Measurements from ENCODE around the gene EMILIN2. TPM values are rescaled to one million over a fixed set of nuclear protein-coding genes. Genes with fewer than 3 reads are reported as not detected.

Gene EMILIN2
- total RNA-seq, 1 donor from 2014 or later = 26.8 TPM

DNA sequence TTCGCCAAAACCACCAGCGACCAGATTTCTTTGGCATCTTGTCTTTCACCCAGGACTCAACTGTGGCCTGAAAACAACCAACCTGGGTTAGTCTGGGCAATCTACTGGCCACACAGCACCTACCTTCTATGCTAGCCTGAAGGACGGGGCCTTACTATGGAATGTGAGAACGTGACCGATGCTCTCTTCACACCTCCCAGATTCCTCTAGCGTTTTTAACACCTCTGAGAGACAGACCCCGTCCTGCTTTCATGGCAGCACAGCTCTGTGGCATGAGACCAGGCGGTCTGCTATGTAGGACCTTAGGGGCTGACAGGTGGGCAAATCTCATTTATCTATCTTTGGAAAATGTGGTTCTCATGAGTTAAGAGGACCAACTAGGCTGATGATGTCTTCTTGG lies 80.9 kb downstream of the EMILIN2 start:
- Histone ChIP-seq H3K4me1 (no peaks in the 10 kb centered on the region), H3K27me3 (no peaks in the 10 kb centered on the region), H3K9me3 (no peaks in the 10 kb centered on the region), H3K27ac (no peak overlapping the region), H3K4me3 (no peak overlapping the region), H3K36me3 (peaks cover 0 to 41% of the 10 kb centered on the region in 2 donors)
- TF ChIP-seq, protein P1, sequence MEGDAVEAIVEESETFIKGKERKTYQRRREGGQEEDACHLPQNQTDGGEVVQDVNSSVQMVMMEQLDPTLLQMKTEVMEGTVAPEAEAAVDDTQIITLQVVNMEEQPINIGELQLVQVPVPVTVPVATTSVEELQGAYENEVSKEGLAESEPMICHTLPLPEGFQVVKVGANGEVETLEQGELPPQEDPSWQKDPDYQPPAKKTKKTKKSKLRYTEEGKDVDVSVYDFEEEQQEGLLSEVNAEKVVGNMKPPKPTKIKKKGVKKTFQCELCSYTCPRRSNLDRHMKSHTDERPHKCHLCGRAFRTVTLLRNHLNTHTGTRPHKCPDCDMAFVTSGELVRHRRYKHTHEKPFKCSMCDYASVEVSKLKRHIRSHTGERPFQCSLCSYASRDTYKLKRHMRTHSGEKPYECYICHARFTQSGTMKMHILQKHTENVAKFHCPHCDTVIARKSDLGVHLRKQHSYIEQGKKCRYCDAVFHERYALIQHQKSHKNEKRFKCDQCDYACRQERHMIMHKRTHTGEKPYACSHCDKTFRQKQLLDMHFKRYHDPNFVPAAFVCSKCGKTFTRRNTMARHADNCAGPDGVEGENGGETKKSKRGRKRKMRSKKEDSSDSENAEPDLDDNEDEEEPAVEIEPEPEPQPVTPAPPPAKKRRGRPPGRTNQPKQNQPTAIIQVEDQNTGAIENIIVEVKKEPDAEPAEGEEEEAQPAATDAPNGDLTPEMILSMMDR (IDR thresholded peaks at IDR 0.05) = no peak
- TF ChIP-seq POLR2A (IDR thresholded peaks at IDR 0.05) (no peak), POLR2AphosphoS5 (IDR thresholded peaks at IDR 0.05; ENCODE audit: insufficient read depth in 1 of 2, low read depth in 1 of 2) (no peak)
- DNase-seq (ENCODE audit: extremely low spot score in 2 of 2) = no peak
- intact Hi-C loops (cut with DNase I) = no loop called here

DNA sequence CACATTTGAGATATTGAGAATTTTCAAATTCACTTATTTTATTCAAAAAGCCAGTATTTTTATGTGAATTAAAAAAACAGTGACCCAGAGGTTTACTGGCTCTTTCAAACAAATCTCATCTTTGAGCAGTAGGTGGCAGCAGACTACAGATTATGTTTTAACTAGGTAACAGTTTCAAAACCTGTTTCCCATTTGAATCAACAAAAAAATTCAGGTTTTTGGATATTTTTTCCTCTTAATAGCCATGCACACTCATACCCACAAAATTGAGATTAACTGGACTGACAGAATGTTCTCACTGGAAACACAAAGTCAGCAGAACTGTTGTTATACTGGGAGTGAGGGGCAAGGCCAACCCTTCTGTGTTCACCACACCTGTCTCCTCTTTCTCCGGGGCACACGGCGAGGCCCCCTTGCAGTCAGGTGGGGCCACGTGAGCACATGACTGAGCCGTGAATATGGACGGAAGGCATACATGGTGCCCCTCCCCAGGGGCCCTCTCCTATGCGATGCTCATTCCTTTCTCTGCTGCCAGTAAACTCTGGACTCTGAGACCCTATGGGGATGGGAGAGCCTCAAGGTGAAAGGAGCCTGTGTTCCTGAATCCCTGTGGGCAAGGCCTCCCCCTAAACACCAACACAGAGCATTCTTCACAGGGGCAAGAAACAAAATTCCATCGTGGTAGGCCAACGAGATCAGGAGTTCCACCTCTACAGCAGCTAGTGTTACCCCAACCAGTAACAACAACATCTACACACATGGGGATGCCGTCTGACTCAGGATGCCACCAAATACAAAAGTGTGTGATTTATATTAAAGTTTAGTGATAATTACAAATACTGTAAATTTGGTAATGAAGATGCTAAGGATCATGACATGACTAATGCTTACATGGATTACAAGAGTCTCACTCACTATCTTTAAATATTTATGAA lies 85.7 kb downstream of the EMILIN2 start:
- H3K27me3 ChIP-seq = no peaks in the 10 kb centered on the region
- H3K27ac ChIP-seq = no peak overlapping the region
- peaks cover 0 to 18% of the 10 kb centered on the region in 2 donors for H3K36me3 ChIP-seq
- no peaks in the 10 kb centered on the region for H3K4me1 ChIP-seq
- no peak for TF ChIP-seq POLR2A (IDR thresholded peaks at IDR 0.05)
- TF ChIP-seq, protein P1 (IDR thresholded peaks at IDR 0.05) = peak; percentile 40 to 85 (median 57)
- no peak for DNase-seq (ENCODE audit: extremely low spot score in 2 of 2)
- no peaks in the 10 kb centered on the region for H3K9me3 ChIP-seq
- intact Hi-C loops (cut with DNase I) = loop anchor here (5.0 to 10.0 kb wide), 3 partner anchors 130 to 312 kb away; partner anchors contain the start of gene MYL12A
- no peak overlapping the region for H3K4me3 ChIP-seq

DNA sequence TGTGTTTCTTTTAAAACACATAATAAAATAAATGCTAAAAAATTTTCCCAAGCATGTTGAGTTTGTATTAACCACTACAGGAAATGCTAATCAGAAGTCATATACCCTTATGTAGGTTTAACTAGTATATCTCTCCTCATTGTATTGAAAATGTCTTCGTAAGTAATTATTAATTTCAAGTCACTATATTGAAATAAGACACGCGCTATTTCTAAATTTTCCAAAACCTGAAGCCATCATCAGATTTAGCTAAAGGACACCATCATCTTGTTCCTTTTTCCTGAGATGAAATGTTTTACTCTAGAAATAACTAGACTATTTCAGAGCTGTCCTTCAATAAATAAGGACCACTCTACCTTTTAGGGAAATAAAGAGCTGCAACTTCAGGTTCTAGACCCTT lies 87.2 kb downstream of the EMILIN2 start:
- TF ChIP-seq, protein P1 (IDR thresholded peaks at IDR 0.05) = no peak
- no peak for TF ChIP-seq POLR2AphosphoS5 (IDR thresholded peaks at IDR 0.05; ENCODE audit: insufficient read depth in 1 of 2, low read depth in 1 of 2)
- intact Hi-C loops (cut with DNase I) = loop anchor here (5.0 to 10.0 kb wide), 3 partner anchors 128 to 311 kb away; partner anchors contain the start of gene MYL12A

DNA sequence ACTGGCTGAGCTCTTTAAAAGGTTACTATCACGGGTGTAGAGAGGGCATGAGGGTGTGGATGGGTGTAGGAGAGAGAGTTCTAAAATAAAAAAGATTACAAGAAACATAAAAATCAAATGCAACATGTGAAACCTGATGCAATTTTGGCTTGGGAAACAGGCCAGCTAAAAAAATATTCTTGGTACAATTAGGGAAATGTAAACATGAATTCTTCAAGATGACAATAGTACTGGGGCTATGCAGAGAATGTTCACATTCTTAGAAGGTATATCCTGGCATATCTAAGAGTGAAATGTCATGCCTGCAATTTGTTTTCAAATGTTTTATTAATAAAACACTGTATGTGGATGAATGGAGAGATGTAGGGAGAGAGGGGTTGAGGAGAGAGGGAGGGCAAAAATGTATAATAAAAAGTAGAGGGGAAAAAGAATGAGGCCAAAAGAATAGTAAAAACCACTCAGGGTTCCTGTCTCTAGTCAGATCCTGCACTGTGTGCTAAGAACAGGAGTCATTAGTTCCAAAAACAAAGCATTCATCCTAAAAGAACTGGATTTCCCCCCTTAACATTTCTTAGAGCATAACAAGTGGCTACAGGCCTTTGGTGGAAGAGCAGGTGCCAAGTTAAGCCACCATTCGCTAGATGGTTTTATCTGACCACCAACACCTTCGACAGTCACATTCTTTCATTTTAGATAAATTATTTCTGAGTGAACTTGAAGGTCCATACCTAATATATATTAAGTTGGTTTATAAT lies 88.8 kb downstream of the EMILIN2 start:
- intact Hi-C loops (cut with DNase I) = loop anchor here (10.0 kb wide), 2 partner anchors 199 to 309 kb away; partner anchors contain the start of gene MYL12A

More for the DNA sequence above, 87.2 kb downstream of the EMILIN2 start:
- Histone ChIP-seq H3K9me3 (no peaks in the 10 kb centered on the region), H3K4me1 (no peaks in the 10 kb centered on the region), H3K27me3 (no peaks in the 10 kb centered on the region), H3K27ac (no peak overlapping the region), H3K4me3 (no peak overlapping the region), H3K36me3 (peaks cover 0 to 23% of the 10 kb centered on the region in 2 donors)
- no peak for DNase-seq (ENCODE audit: extremely low spot score in 2 of 2)

More for the DNA sequence above, 88.8 kb downstream of the EMILIN2 start:
- no peaks in the 10 kb centered on the region for H3K9me3 ChIP-seq
- H3K4me1 ChIP-seq = no peaks in the 10 kb centered on the region
- no peak overlapping the region for H3K27ac ChIP-seq
- peaks cover 0 to 31% of the 10 kb centered on the region in 2 donors for H3K36me3 ChIP-seq
- H3K4me3 ChIP-seq = no peak overlapping the region
- TF ChIP-seq POLR2A (IDR thresholded peaks at IDR 0.05) (no peak), POLR2AphosphoS5 (IDR thresholded peaks at IDR 0.05; ENCODE audit: insufficient read depth in 1 of 2, low read depth in 1 of 2) (no peak)
- TF ChIP-seq, protein P1 (IDR thresholded peaks at IDR 0.05) = no peak
- DNase-seq (ENCODE audit: extremely low spot score in 2 of 2) = no peak
- H3K27me3 ChIP-seq = no peaks in the 10 kb centered on the region
